ENCODE data around the gene C8G. TPM values are rescaled to one million over a fixed set of nuclear protein-coding genes. Genes with fewer than 3 reads are reported as not detected.

Gene C8G
- total and polyA plus RNA-seq, 9 of the 15 experiments (the other 6 are each of a cell fraction or from before 2014, with no cell fraction given): 0.35 to 5.9 (median 2.7) TPM; not detected in 2

- Histone ChIP-seq H4K20me1 (replicated peaks; ENCODE audit: control insufficient read depth, insufficient read depth, low read length) (no peaks in the 10 kb centered on the region), H3K27me3 (ENCODE audit: control insufficient read depth in 2 of 2, insufficient read depth in 2 of 2, low read length in 2 of 2) (no peaks in the 10 kb centered on the region), H3K79me2 (ENCODE audit: control insufficient read depth, insufficient read depth, low read length) (peaks cover 18% of the 10 kb centered on the region), H3K9me3 (replicated peaks; ENCODE audit: control insufficient read depth, insufficient read depth, low read depth, low read length) (peaks cover 6% of the 10 kb centered on the region), H3K4me2 (ENCODE audit: insufficient read depth, low read length) (no peak overlapping the region), H3K9me1 (ENCODE audit: control insufficient read depth, insufficient read depth, low read length) (no peaks in the 10 kb centered on the region), H2AFZ (ENCODE audit: low read depth, low read length) (no peak overlapping the region), H3K9ac (ENCODE audit: insufficient read depth in 1 of 2, low read depth in 2 of 2, low read length in 2 of 2) (no peak overlapping the region), H3K27ac (ENCODE audit: extremely low read depth, low read depth, low read length) (no peak overlapping the region), H3K36me3 (ENCODE audit: control insufficient read depth, insufficient read depth, low read length) (peaks cover 21% of the 10 kb centered on the region; the same call in 1 of the 3 replicates), H3K4me3 (no peak overlapping the region), H3K4me1 (replicated peaks in 1 of 2; ENCODE audit: control insufficient read depth in 2 of 2, insufficient read depth in 2 of 2, low read length in 2 of 2) (peaks cover 10 to 50% of the 10 kb centered on the region in 2 experiments; a peak in 4 of 5 replicates)
- ATAC-seq (no peak), FAIRE-seq (peak; percentile 44), DNase-seq (ENCODE audit: extremely low read depth in 1 of 4, low spot score in 3 of 4) (no peak)
- ChIA-PET POLR2A (interaction anchor here (0.6 to 1.6 kb wide), 2 partner anchors 12 to 188 kb away, joined by 3 to 5 read pairs; no protein-coding TSS in a partner anchor), CTCF (ENCODE audit: low intra/inter-chr PET ratio) (no interaction called here)
- 83% methylated on average over 9 of the region's 10 CpGs for WGBS (ENCODE audit: insufficient coverage, low coverage, missing lambda C conversion rate)
- in situ Hi-C loops (cut with MboI): no loop called here
- no peak for TF ChIP-seq PYGO2 (tag; IDR thresholded peaks at IDR 0.05)
- peak; percentile 78 for TF ChIP-seq TRIM28 (IDR thresholded peaks at IDR 0.05)
- peak in 1 of 2 experiments; percentile 89; a peak in 1 of 3 replicates for TF ChIP-seq CBX3 (IDR thresholded peaks at IDR 0.05; ENCODE audit: borderline replicate concordance in 1 of 2, low read length in 2 of 2)
- TF ChIP-seq, protein P1, sequence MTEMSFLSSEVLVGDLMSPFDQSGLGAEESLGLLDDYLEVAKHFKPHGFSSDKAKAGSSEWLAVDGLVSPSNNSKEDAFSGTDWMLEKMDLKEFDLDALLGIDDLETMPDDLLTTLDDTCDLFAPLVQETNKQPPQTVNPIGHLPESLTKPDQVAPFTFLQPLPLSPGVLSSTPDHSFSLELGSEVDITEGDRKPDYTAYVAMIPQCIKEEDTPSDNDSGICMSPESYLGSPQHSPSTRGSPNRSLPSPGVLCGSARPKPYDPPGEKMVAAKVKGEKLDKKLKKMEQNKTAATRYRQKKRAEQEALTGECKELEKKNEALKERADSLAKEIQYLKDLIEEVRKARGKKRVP (CRISPR knock-in tag; IDR thresholded peaks at IDR 0.05): no peak
- TF ChIP-seq ZFP36 (IDR thresholded peaks at IDR 0.05; ENCODE audit: low read depth, low read length, partially characterized antibody): peak; percentile 35
- TF ChIP-seq ZNF431 (CRISPR knock-in tag; IDR thresholded peaks at IDR 0.05): peak; percentile 69; the same call in 1 of the 2 replicates
- TF ChIP-seq, protein P2, sequence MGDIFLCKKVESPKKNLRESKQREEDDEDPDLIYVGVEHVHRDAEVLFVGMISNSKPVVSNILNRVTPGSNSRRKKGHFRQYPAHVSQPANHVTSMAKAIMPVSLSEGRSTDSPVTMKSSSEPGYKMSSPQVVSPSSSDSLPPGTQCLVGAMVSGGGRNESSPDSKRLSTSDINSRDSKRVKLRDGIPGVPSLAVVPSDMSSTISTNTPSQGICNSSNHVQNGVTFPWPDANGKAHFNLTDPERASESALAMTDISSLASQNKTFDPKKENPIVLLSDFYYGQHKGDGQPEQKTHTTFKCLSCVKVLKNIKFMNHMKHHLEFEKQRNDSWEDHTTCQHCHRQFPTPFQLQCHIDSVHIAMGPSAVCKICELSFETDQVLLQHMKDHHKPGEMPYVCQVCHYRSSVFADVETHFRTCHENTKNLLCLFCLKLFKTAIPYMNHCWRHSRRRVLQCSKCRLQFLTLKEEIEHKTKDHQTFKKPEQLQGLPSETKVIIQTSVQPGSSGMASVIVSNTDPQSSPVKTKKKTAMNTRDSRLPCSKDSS (IDR thresholded peaks at IDR 0.05; ENCODE audit: low read depth, partially characterized antibody): peak; percentile 37
- TF ChIP-seq CBX5 (IDR thresholded peaks at IDR 0.05; ENCODE audit: borderline replicate concordance, low read depth): 0 out of 2 replicates have a peak, but pooled peaks have one; percentile 48
- TF ChIP-seq MEF2A (IDR thresholded peaks at IDR 0.05; ENCODE audit: control insufficient read depth, low read depth, low read length): no peak
- no peak for TF ChIP-seq PRPF4 (IDR thresholded peaks at IDR 0.05; ENCODE audit: insufficient read depth, low read depth, low read length, poor library complexity, severe bottlenecking)
- intact Hi-C loops (cut with micrococcal nuclease): loop anchor here (5.0 kb wide), 1 partner anchor 43 kb away; the partner anchor contains the start of gene C8G
- BruUV-seq (replicated peaks): no TSS peak
Measured at GRCh38 chr9:136990242-136990911, 45.3 kb downstream of the C8G start.
